ENCODE measurements around the gene MARS2. TPM values are rescaled to one million over a fixed set of nuclear protein-coding genes. Genes with fewer than 3 reads are reported as not detected.

The MARS2 gene
- total RNA-seq, 2 donors from 2014 or later = 10.4 to 13.4 TPM

GRCh38 chr2:197740200-197740599 is 35.0 kb downstream of the MARS2 start:
- Mint-ChIP-seq H3K4me1 (no peaks in the 10 kb centered on the region), H3K27ac (no peak overlapping the region), H3K4me3 (no peak overlapping the region), H3K9me3 (no peaks in the 10 kb centered on the region), H3K36me3 (ENCODE audit: low read depth) (no peaks in the 10 kb centered on the region), H3K27me3 (ENCODE audit: insufficient read depth) (no peaks in the 10 kb centered on the region)
- Histone ChIP-seq H3K9ac (ENCODE audit: extremely low read depth, low read length, poor library complexity, severe bottlenecking) (no peak overlapping the region), H3K27me3 (ENCODE audit: control insufficient read depth, insufficient read depth, low read length, poor library complexity, severe bottlenecking) (no peaks in the 10 kb centered on the region), H3K4me1 (ENCODE audit: control insufficient read depth, insufficient read depth, low read length) (no peaks in the 10 kb centered on the region), H3K4me3 (ENCODE audit: low read length) (no peak overlapping the region), H3K36me3 (ENCODE audit: control insufficient read depth, insufficient read depth, low read length) (no peaks in the 10 kb centered on the region), H3K27ac (ENCODE audit: low read depth, low read length) (no peak overlapping the region), H3K9me3 (ENCODE audit: control insufficient read depth, low read length) (no peaks in the 10 kb centered on the region)
- DNase-seq = no peak
- no peak for TF ChIP-seq CTCF (conservative IDR thresholded peaks at IDR 0.05)

Other genes starting within 250 kb of the MARS2 start
- gene HSPD1, start 205.5 kb upstream of the MARS2 start, total RNA-seq = 100 to 1,000 TPM; 553 to 588 TPM
- gene HSPE1, start 205.0 kb upstream of the MARS2 start, total RNA-seq = 100 to 1,000 TPM; 198 to 218 TPM
- gene MOB4, start 189.3 kb upstream of the MARS2 start, total RNA-seq = 10 to 100 TPM; 37.0 to 42.5 TPM
- under 1 TPM; 0.55 TPM for gene RFTN2, start 29.8 kb upstream of the MARS2 start, total RNA-seq
- gene BOLL, start 80.0 kb downstream of the MARS2 start, total RNA-seq = not detected
- gene PLCL1, start 99.2 kb downstream of the MARS2 start, total RNA-seq = under 1 TPM; 0.04 to 0.11 TPM

Data from endodermal cell (in vitro differentiated cells).